Measurements from ENCODE around the gene PDIA2. TPM values are rescaled to one million over a fixed set of nuclear protein-coding genes. Genes with fewer than 3 reads are reported as not detected.

Gene PDIA2
- total and polyA plus RNA-seq, 2 experiments from 2014 or later, result not detected

GRCh38 chr16:280552-280951 is 2.4 kb upstream of the PDIA2 start, which contains the start of gene ARHGDIG:
Gene ARHGDIG (plus strand): TSS chr16:280591. CDS start chr16:280681, 90 bp downstream.
- Histone ChIP-seq H3K4me3 (peak within 1 kb of the TSS; percentile 51), H4K20me1 (ENCODE audit: insufficient read depth) (no peaks in the 10 kb centered on the region), H3K79me2 (ENCODE audit: insufficient read depth) (no peaks in the 10 kb centered on the region), H3K27me3 (replicated peaks; ENCODE audit: insufficient read depth) (0 out of 2 replicates have a peak, but pooled peaks cover 9% of the 10 kb centered on the region), H2AFZ (no peak within 1 kb of the TSS), H3K9me3 (ENCODE audit: low read depth) (no peaks in the 10 kb centered on the region), H3K4me2 (ENCODE audit: unreplicated experiment) (peak within 1 kb of the TSS; percentile 48), H3K27ac (no peak within 1 kb of the TSS), H3K9ac (peak within 1 kb of the TSS; percentile 46; the same call in 1 of the 2 replicates), H3K9me2 (ENCODE audit: insufficient read depth) (no peaks in the 10 kb centered on the region), H3K36me3 (ENCODE audit: low read depth) (no peaks in the 10 kb centered on the region), H3K4me1 (ENCODE audit: insufficient read depth) (no peaks in the 10 kb centered on the region), H3F3A (ENCODE audit: insufficient read depth) (no peaks in the 10 kb centered on the region)
- in situ Hi-C loops (cut with MboI), result no loop called here
- no peak for TF ChIP-seq EZH2phosphoT487 (IDR thresholded peaks at IDR 0.05; ENCODE audit: insufficient read depth, low read depth)
- peak; percentile 54 for DNase-seq
- 0 to 1% methylated on average over 22 to 23 of the region's 54 CpGs for WGBS, 2 experiments (ENCODE audit: low coverage in 1 of 2, low lambda C conversion rate in 2 of 2, missing lambda C conversion rate in 2 of 2)

- DNase-seq, result no peak
- in situ Hi-C loops (cut with MboI), result no loop called here
- Histone ChIP-seq H3K27me3 (replicated peaks; ENCODE audit: insufficient read depth) (0 out of 2 replicates have a peak, but pooled peaks cover 9% of the 10 kb centered on the region), H3K9ac (peak overlapping the region; percentile 46; the same call in 1 of the 2 replicates), H3K36me3 (ENCODE audit: low read depth) (no peaks in the 10 kb centered on the region), H4K20me1 (ENCODE audit: insufficient read depth) (no peaks in the 10 kb centered on the region), H3K79me2 (ENCODE audit: insufficient read depth) (no peaks in the 10 kb centered on the region), H2AFZ (no peak overlapping the region), H3K4me1 (ENCODE audit: insufficient read depth) (no peaks in the 10 kb centered on the region), H3K4me2 (ENCODE audit: unreplicated experiment) (no peak overlapping the region), H3K27ac (no peak overlapping the region), H3K9me2 (ENCODE audit: insufficient read depth) (no peaks in the 10 kb centered on the region), H3K4me3 (no peak overlapping the region; the same call in 1 of the 2 replicates), H3K9me3 (ENCODE audit: low read depth) (no peaks in the 10 kb centered on the region), H3F3A (ENCODE audit: insufficient read depth) (no peaks in the 10 kb centered on the region)
- TF ChIP-seq EZH2phosphoT487 (IDR thresholded peaks at IDR 0.05; ENCODE audit: insufficient read depth, low read depth) (no peak), EZH2 (IDR thresholded peaks at IDR 0.05; ENCODE audit: insufficient read depth, poor library complexity, severe bottlenecking) (no peak)
- WGBS, 2 experiments (ENCODE audit: low coverage in 1 of 2, low lambda C conversion rate in 2 of 2, missing lambda C conversion rate in 2 of 2), result 45 to 66% methylated on average over 16 to 21 of the region's 27 CpGs
Observed at GRCh38 chr16:280991-281659, 1.8 kb upstream of the PDIA2 start.

- in situ Hi-C loops (cut with MboI), result no loop called here
- Histone ChIP-seq H3K9me2 (ENCODE audit: insufficient read depth) (no peaks in the 10 kb centered on the region), H3K4me2 (ENCODE audit: unreplicated experiment) (no peak overlapping the region), H3K79me2 (ENCODE audit: insufficient read depth) (no peaks in the 10 kb centered on the region), H3K9ac (no peak overlapping the region), H3K27me3 (replicated peaks; ENCODE audit: insufficient read depth) (0 out of 2 replicates have a peak, but pooled peaks cover 9% of the 10 kb centered on the region), H4K20me1 (ENCODE audit: insufficient read depth) (no peaks in the 10 kb centered on the region), H3F3A (ENCODE audit: insufficient read depth) (no peaks in the 10 kb centered on the region), H3K36me3 (ENCODE audit: low read depth) (no peaks in the 10 kb centered on the region), H3K4me3 (no peak overlapping the region), H3K27ac (no peak overlapping the region), H3K9me3 (ENCODE audit: low read depth) (no peaks in the 10 kb centered on the region), H2AFZ (no peak overlapping the region), H3K4me1 (ENCODE audit: insufficient read depth) (no peaks in the 10 kb centered on the region)
- 67 to 68% methylated on average over 24 to 25 of the region's 25 CpGs for WGBS, 2 experiments (ENCODE audit: low coverage in 1 of 2, low lambda C conversion rate in 2 of 2, missing lambda C conversion rate in 2 of 2)
- TF ChIP-seq EZH2 (IDR thresholded peaks at IDR 0.05; ENCODE audit: insufficient read depth, poor library complexity, severe bottlenecking) (no peak), EZH2phosphoT487 (IDR thresholded peaks at IDR 0.05; ENCODE audit: insufficient read depth, low read depth) (no peak)
- no peak for DNase-seq
Observed at GRCh38 chr16:281660-282255, 1.2 kb upstream of the PDIA2 start.

GRCh38 chr16:282491-282890 is 473 bp upstream of the PDIA2 start:
- no peaks in the 10 kb centered on the region for H3K9me3 ChIP-seq (ENCODE audit: low read depth)
- H4K20me1 ChIP-seq (ENCODE audit: insufficient read depth), result no peaks in the 10 kb centered on the region
- 87 to 91% methylated on average over 10 to 21 of the region's 22 CpGs for WGBS, 2 experiments (ENCODE audit: low coverage in 1 of 2, low lambda C conversion rate in 2 of 2, missing lambda C conversion rate in 2 of 2)
- H3K4me2 ChIP-seq (ENCODE audit: unreplicated experiment), result no peak overlapping the region
- H3K79me2 ChIP-seq (ENCODE audit: insufficient read depth), result no peaks in the 10 kb centered on the region
- no peaks in the 10 kb centered on the region for H3K36me3 ChIP-seq (ENCODE audit: low read depth)
- no peaks in the 10 kb centered on the region for H3K9me2 ChIP-seq (ENCODE audit: insufficient read depth)
- no peak for DNase-seq
- H3K9ac ChIP-seq, result no peak overlapping the region
- no peak overlapping the region for H3K27ac ChIP-seq
- H3K4me1 ChIP-seq (ENCODE audit: insufficient read depth), result no peaks in the 10 kb centered on the region
- H3K4me3 ChIP-seq, result no peak overlapping the region
- H3K27me3 ChIP-seq (replicated peaks; ENCODE audit: insufficient read depth), result 0 out of 2 replicates have a peak, but pooled peaks cover 9% of the 10 kb centered on the region
- no peak overlapping the region for H2AFZ ChIP-seq
- in situ Hi-C loops (cut with MboI), result no loop called here
- no peak for TF ChIP-seq EZH2 (IDR thresholded peaks at IDR 0.05; ENCODE audit: insufficient read depth, poor library complexity, severe bottlenecking)
- no peak for TF ChIP-seq EZH2phosphoT487 (IDR thresholded peaks at IDR 0.05; ENCODE audit: insufficient read depth, low read depth)
- no peaks in the 10 kb centered on the region for H3F3A ChIP-seq (ENCODE audit: insufficient read depth)

All from GM23248 (cell line).